K562 (cell line): ENCODE measurements around the gene IGF2R. TPM values are rescaled to one million over a fixed set of nuclear protein-coding genes. Genes with fewer than 3 reads are reported as not detected.
"Not testable (repeated sequence)": the region's sequence is repeated elsewhere in the genome, so short reads cannot be mapped to it uniquely, and the experiment has no call there.

ENCODE experiments used
- ATAC-seq: fragments of 200-7000 bp; cut with Tn5 transposase; 3 replicates; pipeline ENCODE4 v1.9.1; 2020; ENCODE audit warnings: moderate library complexity
- BruUV-seq: library from RNA; stranded (reverse); fragments of 400-500 nt; replicated peaks from 2 replicates; lab custom pipeline; 2021; lab: Mats Ljungman, UMichigan
- CTCF ChIA-PET: fragments of 300-600 bp; formaldehyde crosslinking; extraction: SDS; loops from one replicate; lab custom pipeline; 2021; ENCODE audit warnings: low intra/inter-chr PET ratio; lab: Yijun Ruan, JAX
- POLR2A ChIA-PET: fragments of 300-600, 350-650 bp; sonication (Branson Sonifier 250); formaldehyde crosslinking; extraction: SDS; loops from one replicate; lab custom pipeline; 2021; ENCODE audit warnings: antibody characterized with exemption, inconsistent platforms; lab: Yijun Ruan, JAX
- DNase-seq, 4 experiments: peaks; one replicate each; pipeline versions ENCODE4 v3.0.0 to v3.0.0-alpha.2; 2011 to 2018; ENCODE audit warnings: low spot score in 3 of 4, mixed read lengths in 3 of 4; ENCODE audit errors: extremely low read depth in 1 of 4
- FAIRE-seq: peaks from 2 replicates; lab custom pipeline; 2011; peaks lifted over from hg19 to GRCh38; lab: Jason Lieb, UNC
- H2AFZ ChIP-seq: 2 replicates; pipeline ENCODE4 v1.6.0; 2011; ENCODE audit warnings: low read depth, low read length, control low read depth, inconsistent platforms
- H3K27ac ChIP-seq: fragments of 200-600 bp; 3 replicates; pipeline ENCODE4 v1.8.0; 2011; ENCODE audit warnings: low read depth, mild to moderate bottlenecking, control low read depth, inconsistent platforms, low read length, moderate library complexity, mixed read lengths; ENCODE audit errors: extremely low read depth
- H3K27me3 ChIP-seq, 2 experiments: fragments of 300-600 bp in 1 of 2; 2 replicates in 1 of 2; 3 replicates in 1 of 2; pipeline versions ENCODE4 v1.6.0 to v1.8.0; 2011; ENCODE audit warnings: inconsistent platforms in 2 of 2, low read length in 2 of 2, mild to moderate bottlenecking in 1 of 2, mixed read lengths in 1 of 2, moderate library complexity in 1 of 2; ENCODE audit not compliant: control insufficient read depth in 2 of 2, insufficient read depth in 2 of 2
- H3K36me3 ChIP-seq: fragments of 300-600 bp; 3 replicates; pipeline ENCODE4 v1.8.0; 2011; ENCODE audit warnings: mild to moderate bottlenecking, low read length, inconsistent platforms; ENCODE audit not compliant: control insufficient read depth, insufficient read depth
- H3K4me1 ChIP-seq, 2 experiments: fragments of 200-600 bp in 1 of 2; replicated peaks in 1 of 2; 2 replicates in 1 of 2; 3 replicates in 1 of 2; pipeline versions ENCODE4 v1.5.1 to v1.8.0; 2011; ENCODE audit warnings: inconsistent platforms in 2 of 2, low read length in 2 of 2, mild to moderate bottlenecking in 1 of 2, mixed read lengths in 1 of 2, moderate library complexity in 1 of 2; ENCODE audit not compliant: control insufficient read depth in 2 of 2, insufficient read depth in 2 of 2
- H3K4me2 ChIP-seq: 2 replicates; pipeline ENCODE4 v1.6.1; 2011; ENCODE audit warnings: low read length, control low read depth, inconsistent platforms, mixed read lengths; ENCODE audit not compliant: insufficient read depth
- H3K4me3 ChIP-seq: fragments of 200-600 bp; sonication (generic), shearing (Covaris generic); 2 replicates; pipeline ENCODE4 v1.5.1; 2016; ENCODE audit warnings: control low read depth, inconsistent platforms
- H3K79me2 ChIP-seq: fragments of 200-600 bp; 3 replicates; pipeline ENCODE4 v1.8.0; 2011; ENCODE audit warnings: low read length, inconsistent platforms; ENCODE audit not compliant: control insufficient read depth, insufficient read depth
- H3K9ac ChIP-seq, 2 experiments: 2 replicates each; pipeline versions ENCODE4 v1.6.0 to v1.6.1; 2011; ENCODE audit warnings: low read depth in 2 of 2, low read length in 2 of 2, control low read depth in 1 of 2, inconsistent platforms in 1 of 2, mild to moderate bottlenecking in 1 of 2, mixed read lengths in 1 of 2; ENCODE audit not compliant: insufficient read depth in 1 of 2
- H3K9me1 ChIP-seq: one replicate; pipeline ENCODE4 v1.6.0; 2011; ENCODE audit warnings: inconsistent platforms, mild to moderate bottlenecking, low read length, moderate library complexity; ENCODE audit not compliant: control insufficient read depth, insufficient read depth
- H3K9me3 ChIP-seq: replicated peaks from 2 replicates; pipeline ENCODE4 v1.5.1; 2011; ENCODE audit warnings: low read depth, low read length, inconsistent platforms; ENCODE audit not compliant: control insufficient read depth, insufficient read depth
- H4K20me1 ChIP-seq: replicated peaks from 2 replicates; pipeline ENCODE4 v1.6.1; 2011; ENCODE audit warnings: low read length, inconsistent platforms, mixed read lengths; ENCODE audit not compliant: control insufficient read depth, insufficient read depth
- CBX1 ChIP-seq: sonication (generic); IDR thresholded peaks from 2 replicates; pipeline ENCODE4 v1.6.1; 2016; ENCODE audit warnings: antibody characterized with exemption, low read depth, mild to moderate bottlenecking
- FOSL1 ChIP-seq: fragments of 200-800 bp; sonication (Bioruptor generic); conservative IDR thresholded peaks from 2 replicates; pipeline ENCODE4 v1.6.1; 2016; ENCODE audit warnings: missing genetic modification characterization, missing compliant biosample characterization
- JUND ChIP-seq, 2 experiments: IDR thresholded peaks; 2 replicates in 1 of 2; 3 replicates in 1 of 2; pipeline ENCODE4 v1.6.1; 2011; ENCODE audit warnings: borderline replicate concordance in 2 of 2, low read depth in 2 of 2, low read length in 2 of 2, improper control_type of control experiment in 1 of 2, missing biosample characterization in 1 of 2, missing genetic modification characterization in 1 of 2, missing genetic modification reagents in 1 of 2
- KAT8 ChIP-seq: fragments of 450-650 bp; IDR thresholded peaks from 2 replicates; pipeline ENCODE4 v1.6.1; 2016; ENCODE audit warnings: low read depth, mild to moderate bottlenecking
- ZNF121 ChIP-seq: sonication (generic); formaldehyde crosslinking; conservative IDR thresholded peaks from 2 replicates; pipeline ENCODE4 v1.8.0; 2022; ENCODE audit warnings: missing genetic modification reagents
- ZNF384 ChIP-seq: IDR thresholded peaks from 2 replicates; pipeline ENCODE4 v1.6.1; 2012; ENCODE audit warnings: low read depth, low read length, improper control_type of control experiment
- ZNF644 ChIP-seq: fragments of 200-800 bp; sonication (Bioruptor generic); IDR thresholded peaks from 2 replicates; pipeline ENCODE4 v1.6.1; 2016; ENCODE audit warnings: low read depth, missing genetic modification characterization, missing compliant biosample characterization
- WGBS: fragments of 100-300 bp; shearing (Covaris generic); methylation state at CpG from one replicate; pipeline ENCODE4 v1.1.6; 2016; ENCODE audit warnings: low coverage, mixed read lengths; ENCODE audit not compliant: insufficient coverage; ENCODE audit errors: missing lambda C conversion rate; 5-methylcytosine and 5-hydroxymethylcytosine counted together
- in situ Hi-C: fragments of 300-500 bp; cut with MboI; formaldehyde crosslinking; loops from 4 replicates; pipeline ENCODE4 v1.15.0; 2018; ENCODE audit warnings: inconsistent platforms, mixed read lengths
- intact Hi-C: fragments of 100-400 bp; cut with micrococcal nuclease; formaldehyde crosslinking; loops from 2 replicates; pipeline ENCODE4 v1.14.2; 2022
- polyA plus RNA-seq, 8 experiments: library from polyadenylated mRNA; depleted of rRNA in 4 of 8; stranded (reverse) in 5 of 8; unstranded in 3 of 8; fragments of >200 nt; fragmentation: Nextera tagmentation in 2 of 8; fragmentation: Illumina TruSeq in 1 of 8; extraction: Ambion mirVana in 2 of 8; extraction: Trizol in 1 of 8; gene quantifications; 2 replicates each; pipeline versions ENCODE4 v1.2.1 to v1.2.3, GENCODE V29; 2011 to 2014; ENCODE audit warnings: inconsistent platforms in 1 of 8, missing spikeins in 1 of 8
- total RNA-seq, 7 experiments: library from RNA; depleted of rRNA in 6 of 7; stranded (reverse); fragments of >200 nt in 6 of 7; fragmentation: Illumina TruSeq in 2 of 7; extraction: Trizol in 2 of 7; gene quantifications; 2 replicates each; pipeline versions ENCODE4 v1.2.1 to v1.2.3, GENCODE V29; 2011 to 2021; ENCODE audit warnings: low replicate concordance in 1 of 7

Gene IGF2R
- total and polyA plus RNA-seq, 9 of the 15 experiments (the other 6 are each of a cell fraction or from before 2014, with no cell fraction given) = 3.5 to 92.3 (median 34.5) TPM

- Histone ChIP-seq H3K79me2 (no peaks in the 10 kb centered on the region), H3K4me3 (no peak overlapping the region), H3K9me1 (no peaks in the 10 kb centered on the region), H2AFZ (no peak overlapping the region), H4K20me1 (0 out of 2 replicates have a peak, but pooled peaks cover 6% of the 10 kb centered on the region)
- FAIRE-seq = no peak
- CTCF ChIA-PET = interaction anchor here (1.8 to 2.6 kb wide), 2 partner anchors 276 to 316 kb away, joined by 8 to 18 read pairs; no protein-coding TSS in a partner anchor
- peak; percentile 80 for TF ChIP-seq ZNF384
- TF ChIP-seq JUND (IDR thresholded peaks at IDR 0.05; ENCODE audit: borderline replicate concordance, low read depth, low read length) = 0 out of 2 replicates have a peak, but pooled peaks have one; percentile 13
- TF ChIP-seq JUND (tag; IDR thresholded peaks at IDR 0.05; ENCODE audit: borderline replicate concordance, low read depth, low read length) = no peak
- no peak for TF ChIP-seq ZNF121
- TF ChIP-seq ZNF644 (tag) = no peak
- TF ChIP-seq CBX1 = no peak
- TF ChIP-seq FOSL1 (tag) = peak; percentile 41; the same call in 1 of the 2 replicates
- TF ChIP-seq KAT8 = no peak
- TF ChIP-seq, all 486 proteins: peak for 3
- no peaks in the 10 kb centered on the region for H3K4me1 ChIP-seq
- H3K4me2 ChIP-seq = no peak overlapping the region
- no peak overlapping the region for H3K27ac ChIP-seq
- POLR2A ChIA-PET = no interaction called here
- H3K9me3 ChIP-seq = no peaks in the 10 kb centered on the region
- no peak overlapping the region for H3K9ac ChIP-seq
- H3K27me3 ChIP-seq = peaks cover 19 to 45% of the 10 kb centered on the region in 2 experiments
- ATAC-seq (peak; percentile 20; the same call in 2 of the 3 replicates), DNase-seq (no peak)
- BruUV-seq = no TSS peak
- H3K36me3 ChIP-seq = no peaks in the 10 kb centered on the region
- intact Hi-C loops (loop anchor here (5.0 kb wide), 2 partner anchors 128 to 277 kb away; no protein-coding TSS in a partner anchor), in situ Hi-C loops (no loop called here)
- 7% methylated on average over 12 of the region's 12 CpGs for WGBS
Measured at GRCh38 chr6:160139420-160139851, 170.6 kb downstream of the IGF2R start.

GRCh38 chr6:160140493-160140892 is 171.6 kb downstream of the IGF2R start:
- WGBS = 5% methylated on average over 3 of the region's 3 CpGs
- H3K9me1 ChIP-seq, H3K36me3 ChIP-seq, ATAC-seq, H3K79me2 ChIP-seq, H3K9ac ChIP-seq, FAIRE-seq, H3K4me2 ChIP-seq, H3K4me3 ChIP-seq, H3K27ac ChIP-seq, intact Hi-C loops, H2AFZ ChIP-seq, H4K20me1 ChIP-seq, CTCF ChIA-PET, BruUV-seq, H3K9me3 ChIP-seq, H3K4me1 ChIP-seq, DNase-seq: not testable (repeated sequence)
- in situ Hi-C loops = loop anchor here (5.0 kb wide), 1 partner anchor 317 kb away; no protein-coding TSS in a partner anchor
- peaks cover 14 to 37% of the 10 kb centered on the region in 2 experiments; a peak in 4 of 5 replicates for H3K27me3 ChIP-seq
- POLR2A ChIA-PET = interaction anchor here (1.5 kb wide), 1 partner anchor 20 kb away, joined by 5 read pairs; no protein-coding TSS in a partner anchor
